GM18867 (cell line): ENCODE data around the gene RCE1.

Experiments
- ATAC-seq: cut with Tn5 transposase; IDR thresholded peaks from one replicate; pipeline ENCODE4 v1.9.1; 2021; ENCODE audit warnings: mild to moderate bottlenecking, moderate library complexity; ENCODE audit not compliant: unreplicated experiment

The RCE1 gene

GRCh38 chr11:66844496-66845142 lies 1.4 kb downstream of the RCE1 start:
- ATAC-seq: no peak

GRCh38 chr11:66845143-66845875 lies 2.1 kb downstream of the RCE1 start:
- ATAC-seq: no peak

GRCh38 chr11:66845876-66846212 lies 2.6 kb downstream of the RCE1 start:
- no peak for ATAC-seq

- no peak for ATAC-seq
These were observed 3.4 kb downstream of the RCE1 start for GRCh38 chr11:66846671-66847091.

GRCh38 chr11:66847461-66848232 lies 4.4 kb downstream of the RCE1 start:
- ATAC-seq: no peak

GRCh38 chr11:66848671-66849500 lies 5.6 kb downstream of the RCE1 start:
- ATAC-seq: no peak

GRCh38 chr11:66849501-66850234 lies 6.4 kb downstream of the RCE1 start:
- ATAC-seq: no peak

- ATAC-seq: no peak
These were observed 7.0 kb downstream of the RCE1 start for GRCh38 chr11:66850235-66850587.

GRCh38 chr11:66850588-66851238 lies 7.5 kb downstream of the RCE1 start:
- ATAC-seq: no peak

- ATAC-seq: no peak
These were observed 8.0 kb downstream of the RCE1 start for GRCh38 chr11:66851239-66851596.

GRCh38 chr11:66851698-66852465 lies 8.6 kb downstream of the RCE1 start:
- ATAC-seq: no peak

GRCh38 chr11:66852466-66853241 lies 9.4 kb downstream of the RCE1 start:
- no peak for ATAC-seq

GRCh38 chr11:66853242-66854229 lies 10.3 kb downstream of the RCE1 start:
- no peak for ATAC-seq

GRCh38 chr11:66854231-66854661 lies 11.0 kb downstream of the RCE1 start:
- no peak for ATAC-seq

- no peak for ATAC-seq
These were observed 11.5 kb downstream of the RCE1 start for GRCh38 chr11:66854729-66855211.

- ATAC-seq: peak; percentile 75
These were observed 12.6 kb downstream of the RCE1 start for GRCh38 chr11:66855574-66856495.
